Mammary microvascular endothelial cell (primary cell): ENCODE measurements around the gene ARHGAP26. TPM values are rescaled to one million over a fixed set of nuclear protein-coding genes. Genes with fewer than 3 reads are reported as not detected.

Experiments
- total RNA-seq: library from RNA; depleted of rRNA; stranded (reverse); fragments of >200 nt; gene quantifications from 2 replicates; pipeline ENCODE4 v1.2.3, GENCODE V29; 2015

ARHGAP26 gene
- total RNA-seq, result 15.8 and 20.9 TPM in 2 replicates

GRCh38 chr5:142769793-142770649 lies at the start of gene ARHGAP26:
Gene ARHGAP26 (plus strand): TSS chr5:142770377. CDS start chr5:142770762, 385 bp downstream.

Other genes with a start within 250 kb of the ARHGAP26 start
- not detected in 2 replicates for gene FGF1, start 84.3 kb upstream of the ARHGAP26 start, total RNA-seq